ENCODE measurements around the gene PRKAR2A. TPM values are rescaled to one million over a fixed set of nuclear protein-coding genes. Genes with fewer than 3 reads are reported as not detected.
"Not testable (repeated sequence)": the region's sequence is repeated elsewhere in the genome, so short reads cannot be mapped to it uniquely, and the experiment has no call there.

Gene PRKAR2A
- total RNA-seq, 2 donors from 2014 or later: 49.6 to 69.6 TPM

GRCh38 chr3:48788544-48789162, 59.0 kb downstream of the PRKAR2A start:
- intact Hi-C loops (cut with DNase I): no loop called here

GRCh38 chr3:48784426-48785120, 63.1 kb downstream of the PRKAR2A start:
- no peak for DNase-seq (ENCODE audit: low spot score)

More at GRCh38 chr3:48788544-48789162, 59.0 kb downstream of the PRKAR2A start:
- DNase-seq (ENCODE audit: low spot score): no peak

GRCh38 chr3:48783304-48783703, 64.4 kb downstream of the PRKAR2A start:
- no peak for DNase-seq (ENCODE audit: low spot score)
- intact Hi-C loops (cut with DNase I): no loop called here

More at GRCh38 chr3:48784426-48785120, 63.1 kb downstream of the PRKAR2A start:
- intact Hi-C loops (cut with DNase I): no loop called here

DNA sequence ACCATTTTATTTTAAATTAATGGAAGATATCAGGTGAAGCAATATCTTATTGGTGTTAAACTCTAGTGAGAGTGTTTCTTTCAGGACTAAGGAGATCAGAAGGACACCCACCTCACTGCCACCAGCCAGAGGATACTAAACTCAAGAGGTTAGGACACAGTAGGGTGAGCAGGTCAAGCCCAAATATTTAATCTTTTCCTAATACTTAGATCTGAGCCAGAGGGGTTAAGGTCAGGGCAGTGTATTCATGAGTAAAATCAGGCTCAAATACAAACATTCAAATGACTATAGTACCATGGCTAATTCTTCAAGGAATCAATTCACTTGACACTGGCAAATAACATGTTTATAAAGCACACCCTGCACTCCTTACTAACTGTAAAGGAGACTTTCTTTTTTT, 65.6 kb downstream of the PRKAR2A start:
- intact Hi-C loops (cut with DNase I): no loop called here
- no peak for DNase-seq (ENCODE audit: low spot score)

GRCh38 chr3:48778565-48778964, 69.1 kb downstream of the PRKAR2A start:
- intact Hi-C loops (cut with DNase I); DNase-seq (ENCODE audit: low spot score): not testable (repeated sequence)

GRCh38 chr3:48776854-48777253, 70.8 kb downstream of the PRKAR2A start:
- DNase-seq (ENCODE audit: low spot score): no peak

DNA sequence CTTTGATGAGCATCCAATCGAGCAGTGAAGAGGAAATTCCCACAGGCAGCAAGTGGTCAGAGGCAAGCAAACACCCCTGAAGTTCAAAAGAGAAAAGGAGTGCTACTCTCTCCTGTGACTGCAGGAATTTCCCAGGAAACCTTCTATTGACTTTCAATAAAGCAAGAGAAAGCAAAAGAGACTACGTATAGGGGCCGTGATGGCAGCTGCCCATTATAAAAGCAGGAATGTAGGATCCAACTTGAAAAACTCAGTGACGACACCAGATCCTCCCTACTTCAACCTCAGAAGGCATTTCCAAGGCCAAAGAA, 77.5 kb downstream of the PRKAR2A start:
- intact Hi-C loops (cut with DNase I): no loop called here
- DNase-seq (ENCODE audit: low spot score): no peak

More at GRCh38 chr3:48776854-48777253, 70.8 kb downstream of the PRKAR2A start:
- intact Hi-C loops (cut with DNase I): no loop called here

DNA sequence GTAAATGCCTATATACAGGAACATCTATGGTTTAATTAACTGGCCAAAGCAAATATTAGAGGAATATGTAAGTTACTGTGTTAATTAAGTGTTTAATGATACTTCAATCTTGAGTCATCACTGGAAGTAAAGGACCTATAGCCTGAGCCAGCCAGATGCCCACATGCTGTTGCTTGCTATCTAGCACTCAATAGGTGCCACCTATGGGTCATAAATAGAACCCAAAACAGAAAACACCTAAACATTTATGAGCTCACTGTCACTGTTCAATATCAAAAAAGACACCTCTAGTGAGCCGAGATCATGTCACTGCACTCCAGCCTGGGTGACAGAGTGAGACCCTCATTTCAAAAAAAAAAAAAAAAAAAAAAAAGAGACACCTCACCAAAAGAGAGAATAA, 82.3 kb downstream of the PRKAR2A start:
- intact Hi-C loops (cut with DNase I): no loop called here
- DNase-seq (ENCODE audit: low spot score): no peak

GRCh38 chr3:48762816-48763215, 84.9 kb downstream of the PRKAR2A start:
- no peak for DNase-seq (ENCODE audit: low spot score)
- intact Hi-C loops (cut with DNase I): no loop called here

- intact Hi-C loops (cut with DNase I); DNase-seq (ENCODE audit: low spot score): not testable (repeated sequence)
Measured at GRCh38 chr3:48759991-48760540, 87.6 kb downstream of the PRKAR2A start.

- DNase-seq (ENCODE audit: low spot score); intact Hi-C loops (cut with DNase I): not testable (repeated sequence)
Measured at GRCh38 chr3:48759531-48759930, 88.1 kb downstream of the PRKAR2A start.

GRCh38 chr3:48759071-48759470, 88.6 kb downstream of the PRKAR2A start:
- DNase-seq (ENCODE audit: low spot score): no peak
- intact Hi-C loops (cut with DNase I): no loop called here

DNA sequence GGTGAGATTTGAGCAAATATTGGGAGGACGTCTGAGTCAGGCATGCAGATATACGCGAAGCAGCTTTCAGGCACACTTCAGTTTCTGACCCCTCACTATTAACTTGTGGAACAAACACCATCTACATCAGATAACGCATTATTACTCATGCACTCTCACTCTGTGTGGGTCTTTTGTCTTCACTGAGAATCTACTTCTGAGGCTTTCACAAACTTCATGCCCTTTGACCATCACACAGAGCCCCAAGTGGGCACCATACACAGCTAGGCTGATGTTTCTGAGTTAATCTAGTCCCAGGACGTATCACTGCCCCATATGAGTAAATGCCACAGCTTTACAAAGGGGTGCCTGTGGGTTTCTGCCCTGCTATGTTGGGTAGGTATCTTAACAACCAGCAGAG, 91.0 kb downstream of the PRKAR2A start:
- no peak for DNase-seq (ENCODE audit: low spot score)
- intact Hi-C loops (cut with DNase I): no loop called here

GRCh38 chr3:48750856-48751255, 96.8 kb downstream of the PRKAR2A start:
- DNase-seq (ENCODE audit: low spot score): no peak
- intact Hi-C loops (cut with DNase I): no loop called here

DNA sequence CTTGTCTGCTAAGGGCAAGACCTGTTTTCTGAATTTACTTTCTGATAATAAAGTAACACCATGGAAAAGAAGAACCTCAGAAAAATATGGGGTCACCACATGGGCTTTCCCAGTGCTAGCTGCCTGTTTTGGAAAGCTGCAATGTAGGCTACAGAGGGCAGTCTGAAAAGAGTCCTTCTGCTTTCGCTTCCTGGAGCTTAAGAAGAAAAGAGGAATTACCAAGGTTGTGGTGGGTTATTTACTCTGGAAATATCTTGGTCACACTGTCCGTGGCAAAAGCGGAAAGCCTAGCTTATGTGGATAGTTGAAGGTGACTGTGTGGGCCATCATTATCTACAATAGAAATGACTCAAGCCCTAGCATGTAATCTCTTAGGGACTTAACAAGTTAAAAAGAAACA, 98.9 kb downstream of the PRKAR2A start:
- intact Hi-C loops (cut with DNase I): no loop called here
- DNase-seq (ENCODE audit: low spot score): no peak

GRCh38 chr3:48747706-48748105, 100.0 kb downstream of the PRKAR2A start:
- intact Hi-C loops (cut with DNase I): no loop called here
- no peak for DNase-seq (ENCODE audit: low spot score)

GRCh38 chr3:48747015-48747615, 100.6 kb downstream of the PRKAR2A start:
- DNase-seq (ENCODE audit: low spot score): no peak
- intact Hi-C loops (cut with DNase I): no loop called here

- DNase-seq (ENCODE audit: low spot score): peak; percentile 34
Measured at GRCh38 chr3:48743773-48744172, 103.9 kb downstream of the PRKAR2A start.

DNA sequence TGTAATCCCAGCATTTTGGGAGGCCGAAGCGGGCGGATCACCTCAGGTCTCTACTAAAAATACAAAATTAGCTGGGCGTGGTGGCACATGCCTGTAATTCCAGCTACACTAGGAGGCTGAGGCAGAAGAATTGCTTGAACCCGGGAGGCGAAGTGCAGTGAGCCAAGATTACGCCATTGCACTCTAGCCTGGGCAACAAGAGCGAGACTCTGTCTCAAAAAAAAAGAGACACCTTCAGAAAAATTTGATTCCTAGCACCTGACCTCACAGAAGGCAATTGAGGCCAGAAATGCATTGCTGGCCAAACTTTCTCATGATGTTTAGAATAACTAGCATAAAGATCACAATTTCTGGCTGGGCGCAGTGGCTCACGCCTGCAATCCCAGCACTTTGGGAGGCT, 106.4 kb downstream of the PRKAR2A start:
- intact Hi-C loops (cut with DNase I): not testable (repeated sequence)
- DNase-seq (ENCODE audit: low spot score): peak; percentile 28

More at GRCh38 chr3:48743773-48744172, 103.9 kb downstream of the PRKAR2A start:
- intact Hi-C loops (cut with DNase I): no loop called here
